Activated CD4-positive, alpha-beta T cell treated with anti-CD3 and anti-CD28 coated beads, Interleukin-2, amount 50 U/mL, for 48 hours (primary cell): Measurements from ENCODE around the gene ANO3.
A peak's percentile ranks its signal among the peaks of the same experiment; 100 is the strongest.

ENCODE experiments used
- DNase-seq, 2 experiments: peaks; one replicate each; pipeline ENCODE4 v3.0.0-alpha.2; 2020

ANO3 gene

DNA sequence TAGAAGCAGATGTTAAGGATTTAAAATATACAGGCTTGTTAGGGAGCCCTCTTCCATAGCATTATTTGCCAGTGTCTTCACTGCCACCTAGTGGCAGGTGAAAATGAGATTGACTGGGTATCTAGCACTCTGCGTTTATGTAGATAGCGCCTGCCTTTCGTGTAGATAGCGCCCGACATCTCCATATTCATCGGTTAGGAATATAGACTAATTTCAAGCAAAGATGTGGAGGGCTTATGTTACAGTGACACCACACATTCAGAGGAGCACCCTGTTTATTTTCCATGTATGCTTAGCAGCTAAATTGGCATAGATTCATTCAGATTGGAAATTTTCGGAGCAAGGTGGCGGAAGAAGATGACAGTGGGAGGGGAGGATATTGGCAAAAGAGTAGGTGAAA lies 318.0 kb downstream of the ANO3 start:
- peak; percentile 6 to 30 for DNase-seq

DNA sequence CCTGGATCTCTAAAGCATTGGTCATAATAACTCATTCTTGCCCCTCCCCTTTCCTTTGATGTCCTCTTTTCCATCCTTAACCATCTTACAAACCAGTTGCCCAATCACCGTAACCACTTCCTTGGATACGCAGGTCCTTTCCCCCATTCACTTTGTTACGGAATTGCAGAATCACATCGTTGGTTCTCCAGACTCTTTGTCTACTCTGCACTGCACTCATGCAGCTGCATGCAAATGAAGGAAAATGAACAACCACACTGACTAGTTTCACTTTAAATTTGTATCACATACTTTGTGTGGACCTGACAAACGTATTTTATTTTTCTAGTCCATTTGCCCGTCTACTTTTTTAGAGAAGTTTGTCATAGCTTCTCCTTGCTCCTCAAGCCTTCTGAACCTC lies 320.0 kb downstream of the ANO3 start:
- no peak for DNase-seq

DNA sequence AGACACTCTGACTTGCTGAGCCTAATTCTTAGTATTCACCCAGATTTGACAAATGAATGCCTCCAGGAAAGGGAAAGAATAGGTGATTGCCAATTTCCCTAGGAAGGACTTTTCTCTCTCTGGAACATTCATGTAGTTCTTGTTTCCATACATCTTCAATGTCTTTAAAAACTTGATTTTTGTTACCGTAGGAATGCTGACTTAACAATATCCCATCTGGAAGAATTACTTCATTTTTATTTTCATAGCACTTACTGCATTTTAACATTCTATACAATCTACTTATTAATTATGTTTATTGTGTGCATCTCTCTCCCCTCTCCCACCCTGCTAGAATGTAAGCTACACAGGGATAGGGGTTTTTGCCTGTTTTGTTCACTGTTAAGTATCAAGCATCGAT lies 323.4 kb downstream of the ANO3 start:
- no peak for DNase-seq

DNA sequence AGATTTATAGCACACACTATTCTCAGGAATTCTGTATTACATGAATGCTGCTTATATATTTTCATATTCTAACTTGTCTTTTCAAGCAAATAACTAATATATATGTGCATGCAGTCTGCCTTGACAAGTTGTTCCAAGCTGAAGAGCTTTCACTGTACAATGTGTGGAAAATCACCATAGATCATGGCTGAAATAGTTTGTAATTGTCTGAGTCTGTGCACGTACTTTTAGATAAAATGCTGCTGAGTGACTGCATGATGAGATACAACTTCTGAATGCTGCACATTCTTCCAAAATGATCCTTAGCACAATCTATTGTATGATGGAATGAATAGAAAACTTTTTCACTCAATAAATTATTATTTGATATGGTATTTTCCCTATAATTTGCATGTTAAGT lies 331.0 kb downstream of the ANO3 start:
- no peak for DNase-seq

DNA sequence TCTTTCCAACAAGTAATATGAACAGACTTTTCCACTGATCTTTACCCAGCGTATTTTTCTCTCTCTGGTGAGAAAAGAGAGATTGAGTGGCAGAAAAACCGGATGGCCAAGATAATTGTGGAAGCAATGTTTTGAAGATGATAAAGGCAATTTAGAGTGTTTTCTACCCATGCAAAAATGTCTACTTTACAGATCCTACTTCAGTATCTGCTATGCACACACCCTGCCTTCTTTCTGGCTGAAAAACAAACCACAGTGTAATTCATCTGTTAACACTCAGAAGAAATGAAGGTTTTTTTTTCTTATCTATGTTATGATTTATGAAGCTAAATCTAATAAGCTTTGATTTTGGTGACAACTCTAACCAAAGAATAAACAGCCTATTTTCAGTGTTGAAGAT lies 333.1 kb downstream of the ANO3 start:
- no peak for DNase-seq

DNA sequence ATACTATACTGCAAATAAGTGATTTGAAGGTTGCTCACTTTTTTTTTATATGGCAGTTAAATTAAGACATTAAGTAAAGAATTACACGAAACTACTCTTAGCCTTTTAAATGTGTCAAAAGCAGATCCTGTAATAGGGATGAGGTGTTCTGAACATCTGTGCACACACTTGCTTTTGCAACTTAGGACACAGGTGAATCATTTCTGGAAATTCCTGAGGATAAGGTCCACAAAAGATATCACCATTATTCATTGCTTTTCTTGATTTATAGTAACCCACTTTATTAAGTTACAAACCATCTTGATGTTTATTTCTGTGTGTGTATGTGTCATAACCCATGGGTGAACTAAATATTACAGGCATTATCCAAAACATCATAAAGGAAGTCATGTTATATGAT lies 334.0 kb downstream of the ANO3 start:
- no peak for DNase-seq

DNA sequence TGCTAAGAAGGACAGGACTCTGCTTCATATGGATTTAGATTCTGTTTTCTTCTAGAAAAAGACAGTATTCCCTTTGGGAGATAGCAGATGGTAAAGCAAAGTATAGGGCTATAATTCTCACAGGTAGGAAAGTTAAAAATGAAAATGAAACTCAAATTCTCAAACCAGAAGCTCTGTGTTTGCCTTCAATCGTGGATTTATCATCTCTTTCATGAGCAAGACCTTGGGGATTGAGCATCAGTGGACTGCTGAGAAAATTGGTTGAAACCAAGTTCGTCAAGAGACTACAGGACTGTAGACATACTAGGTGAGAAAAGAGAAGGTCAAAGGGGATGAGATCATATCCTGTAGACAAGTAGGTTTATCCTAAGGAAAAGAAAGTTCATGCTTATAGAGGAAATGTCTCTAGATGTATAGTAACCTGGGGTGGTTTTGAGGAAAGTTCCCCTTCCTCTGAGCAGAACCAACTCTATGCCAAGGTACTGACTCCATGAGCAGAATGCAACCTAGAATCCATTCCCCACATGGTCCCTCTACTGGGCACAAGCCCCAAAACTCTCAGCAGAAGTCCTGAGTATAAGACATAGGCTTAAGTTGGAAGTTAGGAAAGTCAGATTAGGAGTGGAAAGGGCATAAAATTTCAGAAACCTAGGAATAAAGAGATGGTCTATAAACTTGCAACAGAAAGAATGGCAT lies 343.5 kb downstream of the ANO3 start:
- no peak for DNase-seq

DNA sequence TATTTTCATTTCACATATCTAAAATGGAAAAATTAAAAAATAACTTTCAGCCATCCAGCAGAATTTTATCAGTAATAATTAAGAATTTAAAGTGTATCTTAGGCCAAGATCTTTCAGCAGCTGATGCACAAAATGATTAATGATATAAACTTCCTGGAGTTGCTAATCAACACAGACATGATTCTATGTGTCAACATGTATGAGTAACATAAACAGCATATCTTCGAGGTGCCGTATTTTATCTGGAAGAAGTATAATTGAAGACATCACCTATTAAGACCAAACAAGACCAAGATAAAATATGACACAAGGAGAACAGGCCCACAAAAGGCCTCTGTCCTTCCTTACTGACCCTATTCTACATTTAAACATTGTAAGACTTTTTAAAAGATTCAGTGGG lies 344.7 kb downstream of the ANO3 start:
- DNase-seq = no peak

DNA sequence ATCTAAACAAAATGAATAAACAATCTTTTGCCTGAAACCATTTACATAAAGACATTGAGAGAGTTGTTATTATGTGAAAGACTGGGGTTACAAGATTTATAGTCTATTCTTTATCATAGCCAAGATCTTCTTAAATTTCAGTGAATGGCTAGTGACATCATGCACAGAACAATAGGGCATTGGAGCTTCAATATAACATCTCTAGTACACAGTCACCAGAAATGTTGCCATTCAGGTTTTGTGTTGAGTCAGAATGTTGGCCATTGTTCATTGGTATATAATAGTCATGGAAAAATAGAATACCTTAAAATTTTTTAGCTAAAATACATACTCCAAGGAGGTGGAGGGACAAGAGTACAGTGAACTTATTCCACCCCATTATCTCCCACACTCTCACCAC lies 345.6 kb downstream of the ANO3 start:
- no peak for DNase-seq

DNA sequence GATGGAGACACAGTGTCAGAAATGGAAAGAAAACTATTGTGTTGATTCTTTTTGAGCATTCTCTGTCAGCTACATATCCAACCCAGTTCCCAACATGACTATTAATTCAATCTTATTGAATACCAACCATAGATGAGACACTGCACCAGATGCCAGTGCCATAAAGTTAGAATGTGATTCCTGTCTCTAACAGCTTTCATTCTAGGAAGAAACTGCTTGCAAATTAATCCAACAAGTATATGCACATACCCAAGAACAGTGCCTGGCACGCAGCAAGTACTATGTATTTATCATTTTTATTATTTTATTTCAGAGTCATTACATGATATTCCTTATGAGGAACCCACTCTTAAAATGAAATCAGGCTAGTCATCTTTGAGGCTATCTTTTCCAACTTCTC lies 355.4 kb downstream of the ANO3 start:
- DNase-seq = no peak

DNA sequence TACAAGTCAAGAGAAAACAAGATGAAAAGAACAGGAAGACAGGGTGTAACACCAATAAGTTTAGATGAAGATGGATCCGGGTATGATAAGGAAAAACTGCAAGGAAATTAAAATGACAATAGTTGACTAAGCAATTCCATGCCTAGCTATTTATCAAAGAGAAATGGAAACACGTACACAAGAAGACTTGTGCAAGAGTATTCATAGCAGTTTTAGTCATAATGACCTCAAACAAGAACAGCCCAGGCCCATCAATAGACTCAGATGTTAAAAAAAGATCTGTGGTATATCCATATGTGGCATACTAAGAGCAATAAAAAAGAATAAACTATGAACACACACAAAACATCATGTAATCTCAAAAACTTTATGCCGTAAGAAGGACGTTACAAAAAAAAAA lies 356.8 kb downstream of the ANO3 start:
- DNase-seq = no peak

DNA sequence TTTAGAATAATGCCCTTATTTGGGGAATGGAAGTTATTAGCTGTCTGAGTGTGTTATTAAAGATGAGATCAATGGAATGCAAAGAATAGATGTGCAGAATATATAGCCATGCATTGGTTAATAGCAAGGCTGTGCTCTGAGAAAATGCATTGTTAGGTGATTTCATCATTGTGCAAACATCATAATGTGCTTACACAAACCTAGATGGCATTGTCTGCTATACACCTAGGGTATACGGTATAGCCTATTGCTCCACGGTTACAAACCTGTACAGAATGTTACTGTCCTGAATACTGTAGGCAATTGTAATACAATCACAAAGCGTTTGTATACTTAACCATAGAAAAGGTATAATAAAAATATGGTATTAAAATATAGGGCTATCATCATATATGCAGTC lies 364.4 kb downstream of the ANO3 start:
- DNase-seq = no peak

DNA sequence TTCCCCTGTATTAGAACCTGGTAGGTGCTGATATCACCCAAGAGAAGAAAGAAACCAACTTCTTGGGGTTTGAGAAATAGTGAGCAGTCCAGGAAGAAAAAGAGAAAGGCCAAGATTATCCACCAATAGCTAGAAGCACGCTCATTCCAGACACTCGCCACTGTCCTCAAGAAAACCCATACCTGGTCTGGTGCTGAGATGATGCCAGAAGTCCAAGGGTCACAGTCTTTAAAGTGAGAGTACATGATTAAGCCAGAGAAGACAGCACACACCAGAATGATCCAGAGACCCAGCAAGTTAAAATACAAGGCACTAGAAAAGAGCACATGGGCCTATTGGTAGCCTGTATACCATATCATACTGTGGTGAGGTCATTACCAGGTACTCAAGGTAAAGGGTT lies 366.3 kb downstream of the ANO3 start:
- DNase-seq = no peak

DNA sequence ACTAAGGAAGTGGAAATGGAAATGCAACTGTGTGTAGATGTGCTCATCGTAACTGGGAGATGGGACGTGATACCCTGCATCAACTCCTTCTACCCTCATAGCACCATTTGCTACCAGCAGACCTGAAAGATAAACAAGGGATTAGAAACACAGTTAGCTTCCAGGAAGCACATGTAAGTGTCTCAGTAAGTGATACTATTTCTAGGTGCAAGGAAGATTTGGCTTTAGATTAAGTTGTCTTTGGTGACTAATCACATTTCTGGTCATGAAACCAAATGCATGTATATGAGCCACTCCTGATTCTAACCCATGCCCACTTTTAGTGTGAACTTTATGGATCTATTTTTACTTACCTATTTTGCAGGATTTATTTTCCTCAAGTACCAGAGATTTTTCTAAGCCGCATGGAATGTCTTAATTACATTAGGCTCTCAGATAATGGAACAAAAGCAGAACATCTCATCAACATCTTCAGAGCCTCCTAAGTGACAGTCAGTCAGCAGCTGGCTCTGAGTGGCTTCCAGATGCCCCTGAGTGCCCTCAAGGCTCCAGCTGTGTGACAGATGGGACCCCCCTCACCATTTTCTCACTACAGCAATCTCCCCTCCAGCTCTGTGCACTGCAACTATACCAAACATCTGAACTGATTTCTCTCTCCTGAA lies 368.8 kb downstream of the ANO3 start:
- DNase-seq = no peak

DNA sequence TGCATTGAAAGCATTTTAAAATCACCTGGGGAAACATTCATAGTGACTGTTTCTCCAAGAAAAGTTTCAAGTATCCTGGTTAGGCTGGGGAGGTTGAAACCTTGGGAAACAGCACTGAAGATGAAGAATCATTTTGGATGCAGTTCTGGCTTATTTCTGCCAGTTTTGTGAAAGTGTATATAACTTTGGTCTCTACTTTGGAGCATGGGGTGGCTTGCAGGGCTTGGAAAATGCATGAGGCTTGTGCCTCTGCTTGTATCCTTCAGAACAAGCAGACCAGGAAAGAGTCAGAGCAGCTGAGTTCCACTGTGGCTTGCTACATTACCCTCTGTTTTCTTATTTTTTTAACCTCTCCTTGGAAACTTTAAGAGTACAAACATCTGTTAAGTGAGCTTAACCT lies 370.5 kb downstream of the ANO3 start:
- no peak for DNase-seq

DNA sequence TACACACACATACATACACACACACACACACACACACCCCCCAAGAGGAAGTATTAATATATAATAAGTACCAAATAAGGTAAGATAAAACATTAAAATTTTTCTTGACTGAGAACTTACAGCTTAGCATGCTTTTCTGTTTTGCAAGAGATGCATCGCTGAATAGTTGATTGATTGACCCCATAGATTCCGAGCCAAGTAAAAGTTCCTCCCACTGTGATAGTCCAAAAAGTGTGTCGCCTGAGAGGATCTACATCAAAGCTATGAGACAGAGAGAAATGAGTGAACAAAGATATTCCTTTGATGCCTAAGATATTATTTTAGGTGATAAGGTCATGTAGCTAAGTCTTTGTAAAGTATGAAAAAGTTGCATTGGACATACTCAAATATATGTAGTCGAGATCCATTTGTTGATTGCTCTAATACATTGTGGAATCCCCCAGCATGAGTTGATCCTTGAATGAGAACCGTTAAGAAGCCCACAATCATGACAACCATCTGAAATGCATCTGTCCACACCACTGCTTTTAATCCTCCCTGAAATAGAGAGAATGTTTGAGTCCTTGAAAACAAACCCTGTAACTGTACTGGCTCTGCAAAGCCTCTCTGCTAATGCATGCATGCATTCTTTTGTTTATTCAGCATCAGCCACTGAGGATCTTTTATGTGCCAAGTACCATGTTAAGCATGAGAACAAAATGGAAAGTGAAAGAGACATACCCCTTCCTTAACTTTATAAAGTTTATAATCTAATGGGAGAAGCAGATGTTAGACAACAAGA lies 371.7 kb downstream of the ANO3 start:
- DNase-seq = no peak

DNA sequence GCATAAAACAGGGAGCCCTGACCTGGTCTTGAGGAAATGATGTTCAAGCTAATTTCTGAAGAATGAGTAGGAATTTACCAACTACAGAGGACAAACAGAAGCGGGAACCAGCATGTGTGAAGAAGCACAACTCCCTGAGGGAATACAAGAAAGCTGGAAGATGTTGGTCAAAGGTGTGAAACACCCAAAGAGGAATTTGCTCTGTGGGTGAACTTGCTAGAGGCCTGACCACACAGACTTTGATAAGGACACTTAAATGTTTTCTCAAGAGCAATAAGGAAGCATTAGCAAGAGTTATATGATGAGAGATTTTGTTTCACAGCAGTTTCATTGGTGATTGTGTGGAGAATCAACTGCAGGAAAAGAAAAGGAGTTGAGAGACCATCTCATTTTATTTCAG lies 372.3 kb downstream of the ANO3 start:
- no peak for DNase-seq

DNA sequence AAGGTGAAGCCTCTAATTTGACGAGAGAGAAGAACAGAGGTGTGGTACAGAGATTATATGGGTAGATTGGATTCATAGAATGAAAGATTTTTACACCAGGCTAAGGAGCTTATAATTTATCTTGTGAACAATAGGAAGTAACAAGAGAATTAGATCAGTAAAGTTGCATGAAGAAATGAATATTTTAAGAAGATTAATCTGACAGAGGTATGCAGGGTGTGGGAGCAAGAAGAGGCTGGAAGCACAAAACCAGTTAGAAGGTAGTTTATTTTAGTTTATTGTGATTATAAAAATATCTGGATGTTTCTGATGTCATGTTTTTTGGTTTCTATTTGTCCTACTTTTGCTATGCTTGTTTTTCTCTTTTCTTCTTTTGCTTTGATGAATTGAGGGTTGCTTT lies 374.3 kb downstream of the ANO3 start:
- DNase-seq = no peak

DNA sequence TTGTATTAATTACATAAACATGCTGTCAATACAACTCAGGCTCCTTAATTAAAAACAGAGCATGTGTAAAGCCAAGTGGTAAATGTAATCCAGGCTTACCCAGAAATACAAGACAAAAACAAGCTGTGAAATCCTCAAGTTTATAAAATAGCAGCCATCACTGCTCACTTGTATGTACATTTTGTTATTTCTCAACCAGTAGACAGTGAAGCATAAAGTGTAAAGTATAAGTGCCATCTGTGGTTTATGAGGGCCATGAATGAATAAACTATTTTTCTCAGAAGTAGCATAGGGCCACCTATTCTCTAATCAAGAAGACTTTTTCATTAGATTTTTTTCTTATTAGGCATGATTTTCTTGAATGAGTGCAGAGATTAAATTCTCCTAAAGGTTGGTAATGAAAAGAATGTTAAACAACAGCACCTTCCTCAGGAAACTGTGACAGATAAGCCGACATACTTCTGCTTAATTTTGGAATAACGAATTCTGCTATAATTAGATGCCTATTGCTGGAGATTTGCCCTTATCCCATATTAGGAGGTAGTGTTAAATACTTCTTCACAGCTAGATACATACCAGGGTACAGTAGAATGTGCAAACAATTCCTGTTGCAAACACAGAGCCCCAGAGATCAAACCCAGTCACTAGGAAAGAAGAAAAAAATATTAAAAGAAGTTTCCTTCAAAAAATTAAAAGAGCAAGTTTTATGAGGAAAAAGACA lies 377.0 kb downstream of the ANO3 start:
- no peak for DNase-seq

DNA sequence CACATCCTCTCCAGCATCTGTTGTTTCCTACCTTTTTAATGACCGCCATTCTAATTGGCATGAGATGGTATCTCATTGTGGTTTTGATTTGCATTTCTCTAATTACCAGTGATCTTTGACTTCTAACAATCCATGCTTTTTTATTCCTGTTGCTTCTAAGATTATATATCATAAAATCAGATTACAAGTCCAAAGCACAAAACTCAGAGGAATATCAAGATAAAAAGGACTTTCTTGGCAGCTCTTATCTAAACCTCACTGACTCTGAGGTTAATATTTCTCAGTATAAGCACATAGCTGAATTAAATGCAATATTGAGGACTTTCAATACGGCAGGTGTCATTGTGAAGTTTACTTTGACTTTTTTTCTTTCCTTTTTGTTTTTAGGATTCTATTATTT lies 378.6 kb downstream of the ANO3 start:
- DNase-seq = no peak

DNA sequence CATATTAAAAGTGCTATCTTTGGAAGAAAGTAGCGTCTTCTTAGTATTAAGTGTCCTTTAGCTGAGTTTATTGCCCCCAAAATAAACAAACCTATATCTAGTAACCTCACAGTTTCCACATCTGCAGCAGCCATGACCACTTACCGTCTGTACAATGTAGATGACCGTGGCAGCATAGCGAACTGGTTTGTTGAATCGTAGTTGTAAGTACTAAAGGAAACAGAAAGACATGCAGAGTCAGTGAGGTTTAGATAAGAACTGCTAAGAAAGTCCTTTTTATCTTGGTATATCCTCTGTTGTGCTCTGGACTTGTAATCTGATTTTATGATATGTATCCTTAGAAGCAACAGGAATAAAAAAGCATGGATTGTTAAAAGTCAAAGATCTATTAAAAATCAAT lies 380.6 kb downstream of the ANO3 start:
- DNase-seq = no peak
